Ovary (tissue), 9 donors: ENCODE results near the gene C12orf75. TPM values are rescaled to one million over a fixed set of nuclear protein-coding genes. Genes with fewer than 3 reads are reported as not detected.

ENCODE experiments used
- DNase-seq, 5 donors: peaks; one replicate each; pipeline ENCODE4 v3.0.0-alpha.2; 2019 to 2020
- H3K27ac ChIP-seq, 2 donors: fragments of 200-600 bp; one replicate each; pipeline versions ENCODE4 v1.5.1 to v1.8.0; 2019 to 2022
- H3K27me3 ChIP-seq: fragments of 200-600 bp; one replicate; pipeline ENCODE4 v1.8.0; 2022
- H3K36me3 ChIP-seq: fragments of 200-600 bp; sonication (generic); one replicate; pipeline ENCODE4 v1.5.1; 2019
- H3K4me1 ChIP-seq: one replicate; pipeline ENCODE4 v1.8.1; 2013; ENCODE audit warnings: mild to moderate bottlenecking, moderate library complexity; ENCODE audit not compliant: insufficient read depth
- H3K4me3 ChIP-seq: fragments of 200-600 bp; sonication (generic); one replicate; pipeline ENCODE4 v1.5.1; 2017
- H3K9me3 ChIP-seq, 2 donors: fragments of 200-600 bp in 1 of 2; sonication (generic) in 1 of 2; one replicate each; pipeline versions ENCODE4 v1.5.1 to v1.8.1; 2013 to 2019; ENCODE audit warnings: mild to moderate bottlenecking in 1 of 2, moderate library complexity in 1 of 2
- CTCF ChIP-seq, 3 donors: fragments of 450-650 bp in 2 of 3; fragments of 200-600 bp in 1 of 3; IDR thresholded peaks; one replicate each; pipeline versions ENCODE4 v1.5.1 to v1.8.0; 2016 to 2022; ENCODE audit warnings: antibody characterized with exemption in 3 of 3, mild to moderate bottlenecking in 1 of 3
- EP300 ChIP-seq: sonication (generic); formaldehyde crosslinking; IDR thresholded peaks from one replicate; pipeline ENCODE4 v1.6.1; 2017; ENCODE audit warnings: antibody characterized with exemption
- POLR2A ChIP-seq: fragments of 450-650 bp; IDR thresholded peaks from one replicate; pipeline ENCODE4 v1.6.1; 2017; ENCODE audit warnings: antibody characterized with exemption, mild to moderate bottlenecking, moderate library complexity
- WGBS, 3 donors: extraction: QIAGEN DNeasy Blood & Tissue Kit in 1 of 3; methylation state at CpG; one replicate each; pipeline versions ENCODE4 v1.1.5 to v1.1.7; 2013 to 2017; 5-methylcytosine and 5-hydroxymethylcytosine counted together
- intact Hi-C, 4 donors: fragments of 100-400 bp; cut with DNase I; formaldehyde crosslinking; loops; one replicate each; pipeline versions ENCODE4 v1.11.0 to v1.15.1; 2022 to 2023
- polyA plus RNA-seq, 2 donors: library from polyadenylated mRNA; stranded (reverse); fragments of 200-250 nt in 1 of 2; fragments of 350-450 nt in 1 of 2; fragmentation: Illumina TruSeq in 1 of 2; extraction: RNeasy Lipid Tissue Mini Kit (QIAGEN cat#74804) in 1 of 2; gene quantifications; one replicate each; pipeline ENCODE4 v1.2.3, GENCODE V29; 2013 to 2014
- total RNA-seq, 7 donors: library from RNA; depleted of rRNA in 2 of 7; stranded (reverse); fragments of >200 nt in 2 of 7; fragmentation: NEBNext Ultra II Directional in 3 of 7; extraction: Animal tissue kit (Norgen Biotek cat#: 25700) in 3 of 7; gene quantifications; one replicate each; pipeline versions ENCODE4 v1.1.0 to v1.2.4, GENCODE V29; 2016 to 2023
- donor health status: DM: no; HTN: no; CAD: no; lungs with moderate emphysema.
- donor health status: DM: no; HTN: no; CAD: no.
- donor health status: Bipolar disorder and iron deficiency.
- donor health status: DM: yes; HTN: yes; CAD: no.
- donor health status: DM: no; HTN: no; CAD: no.
- donor health status: DM: yes; HTN: yes; CAD: no.

C12orf75 gene
- total and polyA plus RNA-seq, 9 donors = 3.3 to 83.9 (median 5.6) TPM

GRCh38 chr12:105322070-105322469 is 8.4 kb upstream of the C12orf75 start:
- no peaks in the 10 kb centered on the region for H3K9me3 ChIP-seq
- intact Hi-C loops = no loop called here
- H3K36me3 ChIP-seq = no peaks in the 10 kb centered on the region
- 86 to 88% (median 88%) methylated on average over 4 of the region's 4 CpGs for WGBS, 3 donors
- no peak overlapping the region for H3K4me3 ChIP-seq
- DNase-seq = no peak
- H3K4me1 ChIP-seq = no peaks in the 10 kb centered on the region
- no peaks in the 10 kb centered on the region for H3K27me3 ChIP-seq
- no peak overlapping the region for H3K27ac ChIP-seq
- TF ChIP-seq POLR2A = no peak

GRCh38 chr12:105324704-105325103 is 5.8 kb upstream of the C12orf75 start:
- 65 to 70% (median 68%) methylated on average over 2 of the region's 2 CpGs for WGBS, 3 donors
- TF ChIP-seq CTCF (IDR thresholded peaks at IDR 0.05) = no peak
- no peak for TF ChIP-seq EP300
- no peak for TF ChIP-seq POLR2A
- H3K27me3 ChIP-seq = no peaks in the 10 kb centered on the region
- no peak overlapping the region for H3K27ac ChIP-seq
- no peaks in the 10 kb centered on the region for H3K4me1 ChIP-seq
- no peak for DNase-seq
- intact Hi-C loops = no loop called here
- H3K36me3 ChIP-seq = no peaks in the 10 kb centered on the region
- H3K4me3 ChIP-seq = no peak overlapping the region
- no peaks in the 10 kb centered on the region for H3K9me3 ChIP-seq

- intact Hi-C loops = no loop called here
- Histone ChIP-seq H3K27ac (no peak overlapping the region), H3K27me3 (no peaks in the 10 kb centered on the region), H3K9me3 (no peaks in the 10 kb centered on the region), H3K36me3 (no peaks in the 10 kb centered on the region), H3K4me3 (no peak overlapping the region), H3K4me1 (peaks cover under 1% of the 10 kb centered on the region)
- DNase-seq = no peak
- WGBS, 3 donors = 80 to 86% (median 84%) methylated on average over 2 of the region's 2 CpGs
- TF ChIP-seq CTCF (IDR thresholded peaks at IDR 0.05) = no peak
- no peak for TF ChIP-seq POLR2A
- TF ChIP-seq EP300 = no peak
Measured at GRCh38 chr12:105325117-105325516, 5.4 kb upstream of the C12orf75 start.

GRCh38 chr12:105329926-105330282 is 587 bp upstream of the C12orf75 start:
- Histone ChIP-seq H3K36me3 (no peaks in the 10 kb centered on the region), H3K4me1 (peaks cover 2% of the 10 kb centered on the region), H3K27me3 (no peaks in the 10 kb centered on the region), H3K9me3 (no peaks in the 10 kb centered on the region), H3K27ac (no peak overlapping the region), H3K4me3 (peak overlapping the region; percentile 59)
- WGBS, 3 donors = 1 to 2% (median 2%) methylated on average over 9 of the region's 9 CpGs
- no peak for TF ChIP-seq CTCF (IDR thresholded peaks at IDR 0.05)
- TF ChIP-seq EP300 = no peak
- no peak for TF ChIP-seq POLR2A
- DNase-seq = no peak
- intact Hi-C loops = no loop called here

- TF ChIP-seq CTCF (IDR thresholded peaks at IDR 0.05) = no peak
- TF ChIP-seq POLR2A = no peak
- intact Hi-C loops = no loop called here
- H3K27me3 ChIP-seq = no peaks in the 10 kb centered on the region
- H3K36me3 ChIP-seq = no peaks in the 10 kb centered on the region
- H3K9me3 ChIP-seq = no peaks in the 10 kb centered on the region
- 3 to 7% (median 4%) methylated on average over 12 to 46 of the region's 46 CpGs for WGBS, 3 donors
- no peak overlapping the region for H3K27ac ChIP-seq
- H3K4me3 ChIP-seq = peak overlapping the region; percentile 59
- H3K4me1 ChIP-seq = peaks cover 2% of the 10 kb centered on the region
- DNase-seq = peak in 3 of 5 donors; percentile 29 to 53 (median 34)
Measured at GRCh38 chr12:105330931-105331804, 677 bp downstream of the C12orf75 start.
